GM18520 (cell line): ENCODE measurements around the gene BTBD9.

Experiments
- ATAC-seq: cut with Tn5 transposase; IDR thresholded peaks from one replicate; pipeline ENCODE4 v1.9.1; 2021; ENCODE audit not compliant: unreplicated experiment

The BTBD9 gene

GRCh38 chr6:38264605-38265004, 375.1 kb downstream of the BTBD9 start:
- no peak for ATAC-seq

GRCh38 chr6:38262609-38263008, 377.1 kb downstream of the BTBD9 start:
- ATAC-seq, result no peak

- no peak for ATAC-seq
Measured at GRCh38 chr6:38262026-38262425, 377.7 kb downstream of the BTBD9 start.

GRCh38 chr6:38261626-38262025, 378.1 kb downstream of the BTBD9 start:
- no peak for ATAC-seq

- ATAC-seq, result no peak
Measured at GRCh38 chr6:38259736-38260135, 380.0 kb downstream of the BTBD9 start.

GRCh38 chr6:38248500-38249234, 391.1 kb downstream of the BTBD9 start:
- no peak for ATAC-seq

GRCh38 chr6:38245295-38245694, 394.4 kb downstream of the BTBD9 start:
- no peak for ATAC-seq

GRCh38 chr6:38244869-38245268, 394.9 kb downstream of the BTBD9 start:
- no peak for ATAC-seq

GRCh38 chr6:38241200-38241871, 398.4 kb downstream of the BTBD9 start:
- ATAC-seq, result no peak

GRCh38 chr6:38239719-38240451, 399.8 kb downstream of the BTBD9 start:
- ATAC-seq, result no peak

- ATAC-seq, result no peak
Measured at GRCh38 chr6:38236631-38237030, 403.1 kb downstream of the BTBD9 start.

GRCh38 chr6:38234934-38235682, 404.6 kb downstream of the BTBD9 start:
- no peak for ATAC-seq

GRCh38 chr6:38234141-38234540, 405.6 kb downstream of the BTBD9 start:
- no peak for ATAC-seq

GRCh38 chr6:38233161-38233791, 406.5 kb downstream of the BTBD9 start:
- ATAC-seq, result no peak

- no peak for ATAC-seq
Measured at GRCh38 chr6:38225766-38226165, 414.0 kb downstream of the BTBD9 start.

- no peak for ATAC-seq
Measured at GRCh38 chr6:38221251-38221650, 418.5 kb downstream of the BTBD9 start.

- ATAC-seq, result no peak
Measured at GRCh38 chr6:38220069-38220723, 419.5 kb downstream of the BTBD9 start.

GRCh38 chr6:38218235-38218634, 421.5 kb downstream of the BTBD9 start:
- ATAC-seq, result no peak

- ATAC-seq, result no peak
Measured at GRCh38 chr6:38216451-38216850, 423.3 kb downstream of the BTBD9 start.

GRCh38 chr6:38215651-38216311, 423.9 kb downstream of the BTBD9 start:
- no peak for ATAC-seq
